HEK293T (cell line): ENCODE data around the gene RABL6.

Source experiments
- FOXM1 ChIP-seq: fragments of 450-650 bp; IDR thresholded peaks from 2 replicates; pipeline ENCODE4 v1.6.1; 2017; ENCODE audit warnings: mild to moderate bottlenecking, borderline replicate concordance
- SP1 ChIP-seq: fragments of 450-650 bp; IDR thresholded peaks from 2 replicates; pipeline ENCODE4 v1.6.1; 2017

DNA sequence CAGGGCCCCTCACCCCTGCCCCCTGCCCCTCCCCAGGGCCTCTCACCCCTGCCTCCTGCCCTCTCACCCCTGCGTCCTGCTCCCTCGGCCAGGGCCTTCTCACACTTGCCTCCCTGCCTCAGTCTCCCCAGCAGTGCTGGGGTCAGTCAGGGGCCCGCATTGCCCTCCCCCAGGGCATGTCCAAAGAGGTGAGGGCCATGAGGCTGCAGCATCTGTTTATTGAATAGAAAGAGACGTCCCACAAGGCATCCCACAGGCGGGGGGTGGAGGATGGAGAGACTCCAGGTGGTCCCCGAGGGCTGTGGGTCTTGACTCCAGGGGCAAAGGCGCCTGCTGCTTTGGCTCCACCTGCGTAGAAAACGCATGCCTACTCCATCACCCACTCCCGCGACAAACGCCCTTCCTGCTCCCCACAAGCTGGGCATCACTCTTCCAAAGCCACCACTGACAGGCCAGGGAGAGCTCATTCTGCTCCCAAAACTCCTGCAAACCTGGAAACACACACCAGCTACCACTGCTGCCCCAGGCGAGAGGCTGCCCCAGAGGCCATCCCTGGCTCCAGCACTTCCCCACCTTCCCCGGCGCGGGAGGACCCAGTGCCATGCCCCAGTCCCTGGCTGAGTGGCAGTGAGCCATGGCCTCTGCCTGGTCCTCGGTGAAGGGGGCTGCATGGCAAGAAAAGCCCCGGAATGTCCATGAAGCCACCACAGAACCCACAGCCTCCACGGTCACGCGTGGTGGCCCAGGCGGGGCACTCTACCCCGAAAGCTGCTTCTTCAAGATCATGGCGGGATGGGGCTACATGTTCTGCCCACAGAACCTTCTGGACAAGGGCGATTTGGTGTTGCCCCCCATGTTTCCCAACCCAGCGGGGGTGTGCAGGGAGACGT is 48.1 kb upstream of the RABL6 start:
- TF ChIP-seq SP1 (no peak), FOXM1 (no peak)
